CD4-positive, alpha-beta T cell treated with Interferon gamma for 1 hour (primary cell): ENCODE data around the gene DDX56.
A peak's percentile ranks its signal among the peaks of the same experiment; 100 is the strongest.
"Not testable (repeated sequence)": the region's sequence is repeated elsewhere in the genome, so short reads cannot be mapped to it uniquely, and the experiment has no call there.

ENCODE experiments used
- DNase-seq: peaks from one replicate; pipeline ENCODE4 v3.0.0-alpha.2; 2020

DDX56 gene

GRCh38 chr7:44573464-44574286 lies at the start of gene DDX56:
DDX56 (minus strand) TSS chr7:44573908; CDS start chr7:44573895, 13 bp downstream.
- DNase-seq = peak; percentile 93

- no peak for DNase-seq
Observed at GRCh38 chr7:44622342-44623151, 48.8 kb upstream of the DDX56 start.

GRCh38 chr7:44621750-44622103 lies 48.0 kb upstream of the DDX56 start:
- no peak for DNase-seq

GRCh38 chr7:44621034-44621749 lies 47.5 kb upstream of the DDX56 start:
- DNase-seq = peak; percentile 59

- no peak for DNase-seq
Observed at GRCh38 chr7:44618753-44619152, 45.0 kb upstream of the DDX56 start.

- no peak for DNase-seq
Observed at GRCh38 chr7:44618045-44618444, 44.3 kb upstream of the DDX56 start.

- no peak for DNase-seq
Observed at GRCh38 chr7:44617225-44617890, 43.6 kb upstream of the DDX56 start.

- no peak for DNase-seq
Observed at GRCh38 chr7:44616545-44616944, 42.8 kb upstream of the DDX56 start.

GRCh38 chr7:44615793-44616192 lies 42.1 kb upstream of the DDX56 start:
- DNase-seq = no peak

GRCh38 chr7:44615149-44615611 lies 41.5 kb upstream of the DDX56 start:
- peak; percentile 73 for DNase-seq

GRCh38 chr7:44609829-44610228 lies 36.1 kb upstream of the DDX56 start:
- DNase-seq = no peak

GRCh38 chr7:44608916-44609648 lies 35.4 kb upstream of the DDX56 start:
- DNase-seq = peak; percentile 39

GRCh38 chr7:44607141-44608068 lies 33.7 kb upstream of the DDX56 start:
- no peak for DNase-seq

GRCh38 chr7:44606341-44607140 lies 32.8 kb upstream of the DDX56 start, which contains the start of gene OGDH:
OGDH (plus strand) TSS chr7:44606627; CDS start chr7:44624344, 17,717 bp downstream.
- DNase-seq = peak; percentile 98

GRCh38 chr7:44604941-44605340 lies 31.2 kb upstream of the DDX56 start:
- DNase-seq = no peak

- no peak for DNase-seq
Observed at GRCh38 chr7:44603193-44603592, 29.5 kb upstream of the DDX56 start.

GRCh38 chr7:44602576-44602910 lies 28.8 kb upstream of the DDX56 start:
- DNase-seq = no peak

- DNase-seq = no peak
Observed at GRCh38 chr7:44599222-44599621, 25.5 kb upstream of the DDX56 start.

GRCh38 chr7:44597181-44597580 lies 23.5 kb upstream of the DDX56 start:
- not testable (repeated sequence) for DNase-seq
